Urothelium cell line (cell line): ENCODE results near the gene KCNG4.
"Not testable (repeated sequence)": the region's sequence is repeated elsewhere in the genome, so short reads cannot be mapped to it uniquely, and the experiment has no call there.

ENCODE experiments used
- DNase-seq: peaks from one replicate; pipeline ENCODE4 v3.0.0; 2011; ENCODE audit warnings: low spot score, mixed read lengths
- FAIRE-seq: peaks from 2 replicates; lab custom pipeline; 2011; peaks lifted over from hg19 to GRCh38; lab: Jason Lieb, UNC

The KCNG4 gene

GRCh38 chr16:84212631-84213030 is 27.2 kb downstream of the KCNG4 start:
- DNase-seq (no peak), FAIRE-seq (no peak)

DNA sequence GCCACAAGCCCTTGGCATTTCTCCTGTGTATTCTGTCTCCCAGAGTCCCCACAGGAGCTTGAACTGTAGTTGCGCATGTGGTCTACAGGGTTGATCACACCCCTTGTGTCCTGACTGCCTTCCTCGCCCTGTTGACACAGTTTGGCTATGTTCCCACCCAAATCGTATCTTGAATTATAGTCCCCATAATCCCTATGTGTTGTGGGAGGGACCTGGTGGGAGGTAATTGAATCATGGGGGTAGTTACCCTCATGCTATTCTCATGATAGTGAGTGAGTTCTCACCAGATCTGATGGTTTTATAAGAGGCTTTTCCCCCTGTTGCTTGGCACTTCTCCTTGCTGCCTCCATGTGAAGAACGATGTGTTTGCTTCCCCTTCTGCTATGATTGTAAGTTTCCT is 27.7 kb downstream of the KCNG4 start:
- no peak for DNase-seq
- FAIRE-seq = no peak

DNA sequence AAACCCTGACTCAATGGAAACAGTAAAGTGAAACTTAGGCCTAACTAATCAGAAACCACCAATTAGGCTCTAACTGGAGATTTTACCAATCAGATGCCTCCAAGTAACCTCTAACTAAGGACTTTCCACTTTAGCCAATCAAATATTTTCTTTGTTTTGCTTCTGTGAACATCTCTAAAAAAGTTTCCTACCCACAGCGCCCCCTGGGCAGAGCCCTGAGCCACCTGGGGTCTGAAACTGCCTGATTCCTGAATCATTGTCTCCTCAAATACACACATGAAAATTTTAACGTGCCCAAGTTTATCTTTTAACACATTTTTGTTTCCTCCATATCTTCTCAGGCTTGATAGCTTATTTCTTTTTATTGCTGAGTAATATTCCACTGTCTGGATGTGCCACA is 29.8 kb downstream of the KCNG4 start:
- no peak for DNase-seq
- no peak for FAIRE-seq

- no peak for DNase-seq
- FAIRE-seq = no peak
These were observed 31.9 kb downstream of the KCNG4 start for GRCh38 chr16:84207879-84208278.

GRCh38 chr16:84207251-84207650 is 32.6 kb downstream of the KCNG4 start:
- no peak for DNase-seq
- no peak for FAIRE-seq

- FAIRE-seq (no peak), DNase-seq (no peak)
These were observed 33.7 kb downstream of the KCNG4 start for GRCh38 chr16:84205976-84206691.

GRCh38 chr16:84205123-84205522 is 34.7 kb downstream of the KCNG4 start:
- not testable (repeated sequence) for DNase-seq, FAIRE-seq

DNA sequence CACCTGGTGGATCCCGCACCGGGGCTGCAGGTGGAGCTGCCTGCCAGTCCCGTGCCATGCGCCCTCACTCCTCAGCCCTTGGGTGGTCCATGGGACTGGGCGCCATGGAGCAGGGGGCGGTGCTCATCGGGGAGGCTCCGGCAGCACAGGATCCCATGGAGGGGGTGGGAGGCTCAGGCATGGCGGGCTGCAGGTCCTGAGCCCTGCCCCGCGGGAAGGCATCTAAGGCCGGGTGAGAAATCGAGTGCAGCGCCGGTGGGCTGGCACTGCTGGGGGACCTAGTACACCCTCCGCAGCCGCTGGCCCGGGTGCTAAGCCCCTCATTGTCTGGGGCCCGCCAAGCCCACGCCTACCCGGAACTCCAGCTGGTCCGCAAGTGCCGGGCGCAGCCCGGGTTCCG is 35.3 kb downstream of the KCNG4 start:
- FAIRE-seq, DNase-seq: not testable (repeated sequence)

- FAIRE-seq (no peak), DNase-seq (no peak)
These were observed 40.0 kb downstream of the KCNG4 start for GRCh38 chr16:84199861-84200260.

DNA sequence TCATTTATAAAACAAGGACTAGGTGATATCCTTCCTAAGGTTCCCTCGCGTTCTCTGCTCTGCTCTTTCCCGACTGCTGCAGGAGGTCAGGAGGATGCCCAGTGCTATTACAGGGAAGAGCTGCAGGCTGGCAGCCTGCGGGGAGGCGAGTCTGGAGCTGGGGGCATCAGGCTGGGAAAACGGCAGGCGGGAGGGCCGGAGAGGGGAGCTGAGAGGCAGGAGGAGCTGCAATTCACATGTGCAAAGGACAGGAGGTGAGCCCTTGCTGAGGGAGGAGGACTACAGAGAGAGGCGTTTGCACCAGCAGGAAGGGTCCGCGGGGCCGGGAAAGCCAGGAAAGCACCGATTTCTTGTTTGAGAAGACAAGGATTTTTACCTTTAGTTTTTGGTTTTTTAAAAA is 40.7 kb downstream of the KCNG4 start:
- no peak for DNase-seq
- FAIRE-seq = no peak

GRCh38 chr16:84198401-84198800 is 41.4 kb downstream of the KCNG4 start:
- DNase-seq = peak; percentile 49
- no peak for FAIRE-seq

DNA sequence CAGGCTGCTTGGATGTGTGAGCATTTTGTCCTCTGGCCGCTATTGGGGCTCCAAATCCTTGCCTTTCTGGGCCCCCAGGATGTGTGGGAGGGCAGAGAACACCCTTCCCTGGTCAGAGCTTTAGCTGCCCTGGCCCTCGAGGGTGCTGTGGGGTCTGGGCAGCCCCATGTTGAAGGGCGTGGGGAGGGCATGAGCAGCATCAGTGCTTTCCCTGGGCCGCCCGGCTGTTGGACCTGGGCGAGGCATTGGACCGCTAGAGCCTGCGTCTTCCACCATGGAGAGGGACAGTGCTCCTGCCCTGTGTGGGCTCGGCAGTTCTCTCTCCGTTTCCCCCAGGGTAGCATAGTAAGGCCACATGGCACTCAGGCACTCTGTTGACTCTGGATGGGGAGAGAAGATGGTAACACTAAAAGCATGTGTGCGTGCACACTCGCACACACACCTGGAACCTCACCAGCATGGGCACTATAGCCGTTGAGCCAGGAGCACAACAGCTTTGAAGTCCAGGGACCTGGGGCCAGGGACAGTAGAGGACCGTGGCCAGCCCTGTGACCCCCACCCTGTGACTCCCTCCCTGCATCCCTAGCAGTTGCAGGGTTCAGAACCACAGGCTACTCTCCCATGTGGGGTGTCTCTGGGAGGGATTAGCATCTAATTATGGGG is 42.2 kb downstream of the KCNG4 start:
- no peak for DNase-seq
- FAIRE-seq = no peak

DNA sequence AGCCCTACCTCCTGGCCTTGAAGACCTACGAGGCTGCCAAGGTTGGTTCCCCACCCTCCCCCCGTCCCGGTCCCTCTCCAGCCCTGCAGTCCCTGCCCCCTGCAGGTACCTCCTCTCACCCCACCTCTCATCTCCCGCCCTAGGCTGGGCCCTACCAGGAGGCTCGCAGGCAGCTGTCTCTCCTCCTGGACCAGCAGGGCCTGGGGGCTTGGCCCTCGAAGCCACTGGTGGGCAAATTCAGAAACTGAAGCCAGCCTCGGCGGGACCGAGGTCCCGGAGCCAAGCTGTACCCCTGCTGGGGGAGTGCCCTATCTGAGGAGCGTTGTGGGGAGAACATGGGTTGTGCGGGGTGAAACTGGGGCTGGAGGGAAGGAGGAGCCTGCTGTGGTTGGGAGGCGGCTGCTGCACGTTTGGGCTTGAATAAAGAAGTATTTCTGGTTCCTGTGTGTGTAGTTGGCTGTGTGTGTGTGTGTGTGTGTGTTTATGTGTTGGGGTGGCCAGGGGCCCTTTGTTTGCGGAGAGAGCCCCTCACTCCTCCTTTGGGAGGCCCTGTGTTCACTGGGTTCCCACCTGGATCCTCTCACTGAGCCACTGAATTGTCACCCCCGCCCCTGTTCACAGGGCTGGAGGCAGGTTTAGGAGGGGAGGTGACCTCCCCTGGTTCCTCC is 43.0 kb downstream of the KCNG4 start:
- FAIRE-seq (no peak), DNase-seq (no peak)

GRCh38 chr16:84196101-84196500 is 43.7 kb downstream of the KCNG4 start:
- no peak for DNase-seq
- no peak for FAIRE-seq

GRCh38 chr16:84195201-84196093 is 44.4 kb downstream of the KCNG4 start:
- no peak for DNase-seq
- no peak for FAIRE-seq

DNA sequence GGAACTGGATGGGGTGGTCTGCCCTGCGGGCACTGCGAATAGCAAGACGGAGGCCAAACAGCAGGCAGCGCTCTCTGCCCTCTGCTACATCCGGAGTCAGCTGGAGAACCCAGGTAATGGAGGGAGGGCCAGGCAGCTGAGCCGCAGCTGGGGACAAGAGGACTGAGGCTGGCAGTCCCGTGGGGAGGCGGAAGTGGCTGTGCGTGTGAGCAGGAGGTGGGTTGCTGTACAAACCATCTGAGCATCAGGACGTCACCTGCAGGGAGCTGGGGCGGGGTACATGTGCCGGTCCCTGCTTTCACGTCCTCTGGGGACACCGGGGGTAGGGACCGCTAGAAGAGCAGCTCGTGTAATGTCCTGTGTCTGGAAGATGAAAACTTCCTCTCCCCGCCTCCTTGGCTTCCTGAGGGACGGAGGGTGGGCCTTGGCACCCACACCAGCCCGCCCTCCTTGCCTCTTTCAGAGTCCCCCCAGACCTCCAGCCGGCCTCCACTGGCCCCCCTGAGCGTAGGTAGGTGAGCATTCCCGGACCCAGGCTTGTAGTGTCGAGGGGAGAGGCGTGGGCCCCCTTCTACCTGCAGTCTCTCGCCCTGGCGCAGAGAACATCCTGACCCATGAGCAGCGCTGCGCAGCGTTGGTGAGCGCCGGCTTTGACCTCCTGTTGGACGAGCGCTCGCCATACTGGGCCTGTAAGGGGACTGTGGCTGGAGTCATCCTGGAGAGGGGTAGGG is 45.2 kb downstream of the KCNG4 start:
- DNase-seq (no peak), FAIRE-seq (no peak)

GRCh38 chr16:84194018-84194417 is 45.8 kb downstream of the KCNG4 start:
- FAIRE-seq (no peak), DNase-seq (no peak)

DNA sequence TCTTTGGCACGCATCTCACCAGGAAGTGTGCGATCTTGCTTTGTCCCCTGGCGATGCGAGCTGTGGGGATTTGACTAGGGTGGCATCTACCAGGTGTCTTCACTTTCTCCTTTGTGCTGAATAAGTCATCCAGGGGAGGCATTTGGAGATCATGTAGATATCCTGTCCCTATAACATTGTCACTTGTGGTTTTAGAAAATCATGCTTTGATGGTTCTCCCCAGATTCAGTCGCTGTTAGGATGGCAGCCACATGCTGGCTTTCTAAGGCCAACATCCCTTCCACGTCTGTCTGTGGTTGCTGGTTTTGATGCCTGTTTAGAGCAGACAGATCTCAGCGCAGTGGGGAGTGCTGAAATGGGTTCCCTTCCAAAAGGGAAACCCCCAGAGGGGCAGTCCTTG is 46.3 kb downstream of the KCNG4 start:
- no peak for DNase-seq
- no peak for FAIRE-seq

GRCh38 chr16:84191466-84191865 is 48.3 kb downstream of the KCNG4 start:
- FAIRE-seq = no peak
- no peak for DNase-seq

GRCh38 chr16:84190731-84191388 is 49.0 kb downstream of the KCNG4 start, which contains the start of gene ADAD2:
TSS of gene ADAD2 (plus strand) at chr16:84191157. CDS start at chr16:84191231, 74 bp downstream.
- FAIRE-seq (no peak), DNase-seq (no peak)
